GM19468 (cell line): Measurements from ENCODE around the gene DDX31.

Experiments
- ATAC-seq: cut with Tn5 transposase; IDR thresholded peaks from one replicate; pipeline ENCODE4 v1.9.1; 2021; ENCODE audit warnings: mild to moderate bottlenecking, moderate library complexity, moderate number of reproducible peaks; ENCODE audit not compliant: unreplicated experiment; ENCODE audit errors: extremely low read depth

The DDX31 gene

GRCh38 chr9:132552041-132552440, 117.7 kb downstream of the DDX31 start:
- no peak for ATAC-seq

- no peak for ATAC-seq
Measured at GRCh38 chr9:132551556-132551955, 118.2 kb downstream of the DDX31 start.

- no peak for ATAC-seq
Measured at GRCh38 chr9:132548751-132549640, 120.8 kb downstream of the DDX31 start.

GRCh38 chr9:132547976-132548730, 121.6 kb downstream of the DDX31 start:
- ATAC-seq = no peak

GRCh38 chr9:132547436-132547835, 122.3 kb downstream of the DDX31 start:
- ATAC-seq = no peak

GRCh38 chr9:132547052-132547431, 122.7 kb downstream of the DDX31 start:
- ATAC-seq = no peak

- ATAC-seq = no peak
Measured at GRCh38 chr9:132546148-132547051, 123.4 kb downstream of the DDX31 start.

GRCh38 chr9:132545578-132545977, 124.2 kb downstream of the DDX31 start:
- no peak for ATAC-seq

- ATAC-seq = no peak
Measured at GRCh38 chr9:132543960-132544359, 125.8 kb downstream of the DDX31 start.

- no peak for ATAC-seq
Measured at GRCh38 chr9:132543251-132543650, 126.5 kb downstream of the DDX31 start.
